KG1 (cell line): Measurements from ENCODE around the gene MED13.
"Not testable (repeated sequence)": the region's sequence is repeated elsewhere in the genome, so short reads cannot be mapped to it uniquely, and the experiment has no call there.

ENCODE experiments used
- DNase-seq: peaks from one replicate; lab custom pipeline; 2025; lab: John Stamatoyannopoulos, UW

MED13 gene

DNA sequence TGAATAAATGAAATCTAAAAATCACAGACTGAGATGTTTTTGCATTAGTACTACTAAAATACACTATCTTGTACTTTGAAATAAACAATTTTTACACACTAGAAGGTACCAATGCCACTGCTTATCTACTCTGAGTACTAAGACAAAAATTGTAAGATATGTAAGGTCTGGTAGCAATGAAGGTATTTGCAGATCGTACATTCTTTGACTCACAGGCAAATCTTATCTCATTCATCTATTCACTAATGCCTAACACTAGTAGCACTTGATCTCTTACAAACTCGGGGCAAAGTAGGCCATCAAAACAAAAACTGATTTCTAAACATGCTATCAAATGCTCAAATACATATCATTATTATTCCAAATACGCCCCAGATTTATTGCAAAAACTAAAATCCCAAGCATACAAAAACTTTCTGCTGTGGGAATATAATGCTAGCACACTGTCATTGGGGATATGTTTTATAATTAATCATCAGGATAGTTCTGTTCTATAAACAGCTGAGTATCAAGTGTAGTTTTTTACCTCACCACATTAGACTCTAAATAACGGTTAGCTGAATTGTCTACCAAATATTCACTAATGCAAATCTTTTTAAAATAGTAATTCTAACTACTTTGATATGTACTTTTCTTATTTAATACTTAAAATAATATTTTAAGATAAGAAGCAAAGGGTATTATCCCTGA lies 68.0 kb downstream of the MED13 start:
- no peak for DNase-seq

- DNase-seq: no peak
Measured at GRCh38 chr17:61989509-61989908, 75.6 kb downstream of the MED13 start.

DNA sequence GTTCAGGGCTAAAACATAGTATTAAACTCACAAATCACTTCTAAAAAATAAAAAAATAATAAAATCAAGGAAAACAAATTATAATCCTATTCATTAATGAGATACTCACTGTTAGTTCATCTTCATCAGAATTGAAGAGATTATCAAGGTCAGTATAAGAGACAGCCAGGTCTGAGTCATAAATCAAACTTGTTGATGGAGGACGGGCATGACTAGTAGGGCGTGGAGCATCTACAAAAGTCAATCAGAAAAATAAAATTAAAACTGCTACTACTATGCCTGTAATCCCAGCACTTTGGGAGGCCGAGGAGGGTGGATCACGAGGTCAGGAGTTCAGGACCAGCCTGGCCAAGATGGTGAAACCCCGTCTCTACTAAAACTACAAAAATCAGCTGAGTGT lies 78.2 kb downstream of the MED13 start:
- DNase-seq: no peak

DNA sequence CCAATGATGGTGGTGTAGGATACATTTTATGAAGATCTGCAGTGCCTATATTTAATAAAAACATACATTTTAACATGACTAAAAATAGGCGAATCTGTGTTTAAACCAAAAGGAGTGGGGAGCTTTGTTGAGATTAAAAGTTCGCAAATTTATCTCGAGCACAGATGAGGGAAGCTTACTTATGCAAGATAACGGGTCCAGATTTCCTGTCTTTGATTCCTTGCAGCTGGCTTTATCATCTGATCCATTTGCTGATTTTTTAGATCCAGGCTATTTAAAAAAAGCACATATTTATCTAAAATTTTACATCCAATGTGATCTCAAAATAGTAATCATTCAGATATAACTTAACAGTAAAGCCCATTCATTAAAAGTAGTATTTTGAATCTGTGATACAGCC lies 80.3 kb downstream of the MED13 start:
- no peak for DNase-seq

- no peak for DNase-seq
Measured at GRCh38 chr17:61981323-61981722, 83.8 kb downstream of the MED13 start.

- DNase-seq: no peak
Measured at GRCh38 chr17:61980535-61980934, 84.5 kb downstream of the MED13 start.

DNA sequence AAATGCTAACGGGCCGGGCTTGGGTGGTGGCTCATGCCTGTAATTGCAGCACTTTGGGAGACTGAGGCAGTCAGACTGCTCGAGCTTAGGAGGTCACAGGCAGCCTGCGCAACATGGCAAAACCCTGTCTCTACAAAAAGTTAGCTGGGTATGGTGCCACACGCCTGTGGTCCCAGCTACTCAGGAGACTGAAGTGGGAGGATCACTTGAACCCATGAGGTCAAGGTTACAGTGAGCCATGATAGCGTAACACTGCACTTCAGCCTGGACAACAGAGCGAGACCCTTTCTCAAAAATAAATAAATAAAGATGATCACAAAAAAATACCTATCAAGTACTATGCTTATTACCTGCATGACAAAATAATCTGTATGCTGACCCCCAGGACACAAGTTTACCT lies 91.0 kb downstream of the MED13 start:
- DNase-seq: no peak

DNA sequence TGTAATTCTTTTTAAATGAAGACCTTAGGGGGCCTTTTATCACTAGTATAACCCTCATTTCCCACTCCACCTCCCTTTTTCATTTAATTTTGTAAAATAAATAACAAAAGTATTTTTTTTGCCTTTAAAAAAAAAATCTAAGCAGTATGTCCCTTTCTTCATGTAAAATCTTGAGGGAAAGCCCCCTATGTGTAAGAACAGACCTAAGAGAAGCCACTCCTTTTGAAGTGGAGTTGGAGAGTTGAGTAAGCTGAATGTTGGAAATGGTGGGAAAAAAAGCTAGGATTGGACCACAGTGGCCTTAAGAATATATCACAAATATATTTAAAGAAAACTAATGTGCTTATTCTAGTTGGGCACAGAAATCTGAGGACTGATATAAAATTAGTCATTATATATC lies 92.8 kb downstream of the MED13 start:
- DNase-seq: no peak

DNA sequence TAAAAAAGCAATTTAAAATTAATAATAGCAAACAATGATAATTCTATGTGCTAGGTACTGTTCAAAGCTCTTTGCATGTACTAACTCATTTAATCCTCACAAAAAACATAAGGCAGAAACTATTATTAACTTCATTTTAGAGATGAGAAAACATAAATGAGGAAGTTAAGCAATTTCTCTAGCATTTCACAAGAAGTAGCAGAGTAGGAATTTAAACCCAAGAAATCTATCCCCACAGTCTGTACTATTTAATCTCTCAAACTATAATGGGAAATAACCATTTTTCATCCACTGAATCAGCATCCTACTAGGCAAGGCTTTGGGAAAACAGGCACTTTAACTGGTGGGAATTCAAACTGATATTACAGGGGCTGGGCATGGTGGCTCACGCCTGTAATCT lies 95.0 kb downstream of the MED13 start:
- no peak for DNase-seq

DNA sequence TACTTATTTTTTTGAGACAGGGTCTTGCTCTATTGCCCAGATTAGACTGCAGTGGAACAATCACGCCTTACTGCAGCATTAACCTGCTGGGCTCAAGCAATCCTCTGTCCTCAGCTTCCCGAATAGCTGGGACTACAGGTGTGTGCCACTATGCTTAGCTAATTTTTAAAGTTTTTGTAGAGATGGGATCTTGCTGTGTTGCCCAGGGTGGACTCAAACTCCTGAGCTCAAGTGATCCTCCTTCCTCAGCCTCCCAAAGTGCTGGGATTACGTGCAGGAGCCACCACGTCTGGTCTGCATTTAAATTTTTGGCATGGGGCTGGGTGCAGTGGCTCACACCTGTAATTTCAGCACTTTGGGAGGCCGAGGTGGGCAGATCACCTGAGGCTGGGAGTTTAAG lies 96.3 kb downstream of the MED13 start:
- DNase-seq: no peak

- no peak for DNase-seq
Measured at GRCh38 chr17:61967729-61968128, 97.3 kb downstream of the MED13 start.

DNA sequence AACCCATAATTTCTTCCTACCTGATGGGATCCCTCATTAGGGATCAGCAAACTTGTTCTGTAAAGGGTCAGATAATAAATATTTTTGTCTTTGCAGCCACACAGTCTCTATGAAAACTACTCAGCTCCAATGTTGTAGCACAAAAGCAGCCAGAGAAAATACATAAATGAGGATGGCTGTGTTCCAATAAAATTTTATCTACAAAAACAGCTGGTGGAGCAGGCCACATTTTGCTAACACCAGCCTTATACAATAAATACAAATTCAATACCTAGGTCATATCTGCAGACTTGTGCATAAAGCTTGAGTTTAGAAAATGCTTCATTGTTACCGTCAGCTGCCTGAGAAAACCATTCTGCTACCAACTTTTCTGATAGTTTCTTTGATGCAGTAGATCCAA lies 98.9 kb downstream of the MED13 start:
- no peak for DNase-seq

DNA sequence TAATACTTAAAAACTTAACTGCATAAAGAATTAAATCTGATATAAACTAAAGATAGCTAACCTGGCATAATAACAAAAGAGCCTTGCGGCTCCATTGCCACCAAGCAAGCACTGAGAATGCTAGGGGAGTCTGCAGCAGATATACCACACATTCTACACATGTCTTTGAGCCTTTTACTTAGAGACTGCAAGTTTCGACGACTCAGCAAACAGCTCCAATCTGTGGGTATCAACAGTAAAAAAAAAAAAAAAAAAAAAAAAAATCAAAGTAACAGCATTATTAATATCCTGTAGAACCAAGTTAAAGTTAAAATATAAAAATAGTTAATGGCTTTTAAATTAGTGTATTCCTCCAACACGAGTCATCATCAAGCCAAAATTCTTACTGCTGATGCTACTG lies 109.5 kb downstream of the MED13 start:
- no peak for DNase-seq

DNA sequence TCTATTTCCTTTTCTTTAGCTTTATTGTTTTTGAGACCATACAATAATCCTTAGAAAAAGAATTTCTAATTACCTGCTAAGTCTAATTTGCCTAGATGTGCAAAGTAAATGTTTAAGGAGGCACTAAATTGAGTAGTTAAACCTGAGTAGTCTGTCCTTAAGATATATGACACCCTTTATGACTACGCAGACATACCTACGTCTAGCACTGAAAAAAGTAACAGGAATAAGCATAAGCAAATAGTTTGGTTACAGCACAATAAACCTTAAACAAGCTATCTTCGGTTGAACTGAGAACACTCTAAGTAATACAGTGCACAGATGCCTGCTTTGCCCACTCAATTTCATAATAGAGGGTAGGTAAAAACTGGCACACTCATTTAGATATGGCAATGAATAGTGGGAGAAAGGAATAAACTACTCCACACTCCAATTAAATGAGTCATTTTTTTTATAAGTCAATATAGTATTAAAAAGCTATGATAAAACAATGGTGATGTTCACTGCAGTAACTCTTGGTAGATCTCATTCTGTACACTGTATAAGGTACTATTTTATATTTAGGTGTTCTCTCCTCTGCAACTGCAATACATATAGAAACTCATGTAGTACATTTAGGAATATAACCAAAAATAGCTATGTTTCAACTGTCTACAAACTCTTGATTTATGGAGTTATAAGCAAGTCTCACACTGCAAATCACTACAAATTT lies 117.6 kb downstream of the MED13 start:
- DNase-seq: no peak

- no peak for DNase-seq
Measured at GRCh38 chr17:61946359-61946758, 118.7 kb downstream of the MED13 start.

DNA sequence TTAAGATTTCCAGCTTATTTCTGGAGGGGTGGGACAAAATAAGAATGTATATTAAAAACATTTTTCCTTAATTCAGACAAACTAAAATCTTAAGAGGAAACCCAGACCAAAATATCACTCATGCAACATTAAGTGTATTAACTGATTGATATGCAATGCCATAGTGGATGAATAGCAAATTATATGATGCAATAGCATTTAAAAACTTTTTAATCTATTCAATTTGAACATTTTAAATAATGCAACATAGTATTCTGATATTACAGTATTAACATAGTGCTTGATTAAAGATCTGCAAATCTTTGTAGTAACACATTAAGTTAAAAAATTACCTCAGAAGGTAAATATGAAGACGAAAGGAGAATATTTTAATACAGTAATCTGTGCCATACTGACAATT lies 122.0 kb downstream of the MED13 start:
- DNase-seq: no peak

GRCh38 chr17:61942085-61942484 lies 123.0 kb downstream of the MED13 start:
- DNase-seq: no peak

DNA sequence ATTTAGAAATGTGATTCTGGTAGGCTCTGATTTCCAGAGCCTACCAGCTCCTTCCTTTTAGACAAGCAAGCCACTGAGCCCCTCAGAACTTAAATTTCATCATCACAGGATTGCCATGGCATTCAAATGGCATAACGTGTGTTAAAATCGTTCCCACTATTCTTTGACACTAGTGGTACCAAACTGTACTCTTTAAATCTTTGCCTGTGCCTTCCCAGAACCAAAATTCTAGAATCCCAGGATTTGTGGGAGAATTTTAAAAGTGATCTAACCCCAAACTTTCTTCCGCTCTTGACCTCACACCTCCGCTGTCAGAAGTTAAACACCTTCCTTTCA lies 137.0 kb downstream of the MED13 start:
- DNase-seq: no peak

DNA sequence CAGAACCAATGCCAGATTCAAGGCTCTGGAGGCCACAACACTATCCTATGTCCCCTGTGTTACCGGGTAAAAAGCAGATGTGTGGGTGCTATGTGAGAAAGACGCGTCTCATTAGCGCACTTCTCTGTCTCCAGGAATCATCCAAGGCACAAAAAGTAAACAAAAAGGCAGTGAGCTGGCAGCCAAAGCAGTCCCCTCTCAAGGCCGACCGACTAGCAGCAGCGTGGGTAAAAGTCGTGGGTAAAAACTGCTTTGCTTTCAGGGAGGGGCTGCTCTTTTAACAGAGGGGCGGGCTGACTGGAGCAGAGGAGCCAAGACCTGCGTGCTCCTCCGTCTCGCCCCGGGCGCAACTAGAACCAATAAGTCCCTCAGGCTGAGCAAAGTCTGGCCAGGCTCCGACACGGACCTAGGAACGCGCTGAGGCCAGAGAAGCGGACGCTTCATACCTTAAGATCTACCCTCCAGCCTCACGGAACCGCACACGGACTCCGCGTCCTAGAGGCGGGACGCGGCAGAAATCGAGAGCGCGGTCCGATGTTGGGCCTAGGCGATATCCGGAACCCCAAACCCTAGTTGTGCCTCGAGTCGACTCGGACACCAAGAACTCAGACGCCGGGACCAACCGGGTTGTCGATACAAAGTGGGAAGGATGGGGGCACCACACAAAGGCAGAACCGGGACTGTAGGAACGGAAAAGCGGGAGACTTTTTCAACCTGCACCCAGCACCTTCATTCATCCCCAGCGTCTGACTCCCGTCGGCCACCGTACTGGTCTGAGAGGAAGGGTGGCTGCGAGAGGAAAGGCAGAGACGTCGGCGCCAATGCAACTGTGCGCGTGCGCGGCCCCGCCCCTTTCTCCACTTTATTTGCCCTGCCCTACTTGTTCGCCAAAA lies 137.6 kb downstream of the MED13 start, which contains the start of gene INTS2:
Gene INTS2 (minus strand): TSS at position 775 of the 893 bp plus-strand sequence. CDS start 1,338 bp downstream, outside the sequence.
- peak; percentile 87 for DNase-seq

DNA sequence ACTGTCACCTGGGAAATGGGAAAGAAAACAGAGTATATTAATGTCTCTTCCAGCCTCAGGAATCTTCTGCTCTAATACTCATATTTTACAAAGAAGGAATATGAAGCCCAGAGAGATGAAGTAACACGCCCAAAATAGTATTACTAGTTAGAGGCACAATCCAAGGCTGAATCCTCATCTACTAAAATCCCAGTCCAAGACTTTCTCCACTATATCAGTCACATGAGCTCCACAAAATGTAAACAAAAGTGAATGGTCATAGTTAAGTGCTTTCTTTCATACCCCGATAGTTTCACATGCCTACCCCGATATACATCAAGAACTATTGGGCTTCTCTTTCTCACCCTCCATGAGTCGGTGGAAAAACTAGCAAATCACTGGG lies 138.3 kb downstream of the MED13 start:
- DNase-seq: no peak

DNA sequence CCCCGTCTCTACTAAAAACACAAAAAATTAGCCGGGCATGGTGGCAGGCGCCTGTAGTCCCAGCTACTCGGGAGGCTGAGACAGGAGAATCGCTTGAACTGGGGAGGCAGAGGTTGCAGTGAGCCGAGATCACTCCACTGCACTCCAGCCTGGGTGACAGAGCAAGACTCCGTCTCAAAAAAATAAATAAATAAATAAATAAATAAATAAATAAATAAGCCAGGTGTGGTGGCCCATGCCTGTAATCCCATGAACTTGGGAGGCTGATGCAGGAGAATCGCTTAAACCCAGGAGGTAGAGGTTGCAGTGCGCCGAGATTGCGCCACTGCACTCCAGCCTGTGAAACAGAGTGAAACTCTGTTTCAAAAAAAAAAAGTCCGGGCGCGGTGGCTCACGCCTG lies 149.9 kb downstream of the MED13 start:
- DNase-seq: not testable (repeated sequence)

- no peak for DNase-seq
Measured at GRCh38 chr17:61908292-61909037, 156.6 kb downstream of the MED13 start.
